ENCODE data around the gene HM13. TPM values are rescaled to one million over a fixed set of nuclear protein-coding genes. Genes with fewer than 3 reads are reported as not detected.

The HM13 gene
- total and polyA plus RNA-seq, 2 of the 13 experiments (the other 11 are each of a cell fraction or from before 2014, with no cell fraction given): 118 to 243 TPM

DNA sequence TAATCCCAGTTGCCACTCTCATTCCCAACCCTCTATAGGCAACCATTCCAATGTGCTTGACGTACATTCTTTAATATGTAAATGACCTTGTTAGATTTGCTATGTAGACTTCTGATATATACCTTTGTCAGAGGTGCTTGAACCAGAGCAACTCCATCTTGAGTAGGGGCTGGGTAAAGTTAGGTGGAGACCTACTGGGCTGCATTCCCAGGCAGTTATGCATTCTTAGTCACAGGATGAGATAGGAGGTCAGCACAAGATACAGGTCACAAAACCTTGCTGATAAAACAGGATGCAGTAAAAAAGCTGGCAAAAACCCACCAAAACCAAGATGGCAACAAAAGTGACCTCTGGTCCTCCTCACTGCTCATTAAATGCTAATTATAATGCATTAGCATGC lies 8.3 kb upstream of the HM13 start (continued):
- TF ChIP-seq, protein P1, sequence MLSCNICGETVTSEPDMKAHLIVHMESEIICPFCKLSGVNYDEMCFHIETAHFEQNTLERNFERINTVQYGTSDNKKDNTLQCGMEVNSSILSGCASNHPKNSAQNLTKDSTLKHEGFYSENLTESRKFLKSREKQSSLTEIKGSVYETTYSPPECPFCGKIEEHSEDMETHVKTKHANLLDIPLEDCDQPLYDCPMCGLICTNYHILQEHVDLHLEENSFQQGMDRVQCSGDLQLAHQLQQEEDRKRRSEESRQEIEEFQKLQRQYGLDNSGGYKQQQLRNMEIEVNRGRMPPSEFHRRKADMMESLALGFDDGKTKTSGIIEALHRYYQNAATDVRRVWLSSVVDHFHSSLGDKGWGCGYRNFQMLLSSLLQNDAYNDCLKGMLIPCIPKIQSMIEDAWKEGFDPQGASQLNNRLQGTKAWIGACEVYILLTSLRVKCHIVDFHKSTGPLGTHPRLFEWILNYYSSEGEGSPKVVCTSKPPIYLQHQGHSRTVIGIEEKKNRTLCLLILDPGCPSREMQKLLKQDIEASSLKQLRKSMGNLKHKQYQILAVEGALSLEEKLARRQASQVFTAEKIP (CRISPR knock-in tag; IDR thresholded peaks at IDR 0.05; ENCODE audit: borderline replicate concordance): no peak
- TF ChIP-seq NFE2L1 (CRISPR knock-in tag; IDR thresholded peaks at IDR 0.05; ENCODE audit: borderline replicate concordance) (no peak), ZNF777 (CRISPR knock-in tag; IDR thresholded peaks at IDR 0.05) (no peak), NFIB (CRISPR knock-in tag; IDR thresholded peaks at IDR 0.05; ENCODE audit: borderline replicate concordance) (no peak)

DNA sequence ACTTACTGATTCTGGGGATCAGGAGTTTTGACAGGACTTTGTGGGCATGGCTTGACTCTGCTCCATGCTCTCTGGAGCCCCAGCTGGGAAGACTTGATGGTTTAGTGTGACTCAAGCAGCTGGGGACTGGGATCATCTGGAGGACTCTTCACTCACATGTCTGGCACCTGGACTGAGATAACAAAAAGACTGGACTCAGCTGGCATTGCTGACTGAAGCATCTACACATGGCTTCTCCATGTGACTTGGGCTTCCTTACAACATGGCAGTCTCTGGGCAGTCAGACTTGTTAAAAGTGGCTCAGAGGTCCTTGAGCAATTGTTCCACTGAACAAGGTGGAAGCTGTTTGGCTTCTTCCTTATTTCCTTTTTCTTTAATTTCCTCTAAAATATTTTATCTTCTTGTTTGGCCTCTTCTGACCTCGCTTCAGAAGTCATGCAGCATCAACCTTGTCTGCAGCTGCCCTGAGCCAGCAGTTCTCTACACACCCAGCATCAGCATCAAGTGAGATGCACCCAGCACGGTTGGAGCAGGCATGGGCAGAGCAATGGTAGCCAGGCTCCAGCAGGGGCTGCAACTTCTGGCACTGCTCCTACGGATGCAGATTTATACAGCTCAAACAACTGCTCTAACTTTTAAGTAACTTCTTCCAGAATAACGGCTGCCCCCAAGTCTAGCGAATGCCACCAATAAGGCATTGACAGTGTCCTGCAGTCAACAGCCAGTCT lies 5.6 kb upstream of the HM13 start:
- ChIA-PET CTCF (ENCODE audit: low intra/inter-chr PET ratio, low total read pairs) (no interaction called here), POLR2A (no interaction called here)
- in situ Hi-C loops (cut with HindIII; ENCODE audit: extremely low pct_ligation_motif_present, low pct_unique_long_range_greater_than_20kb): no loop called here
- H3K4me3 ChIP-seq (replicated peaks in 1 of 3; ENCODE audit: insufficient read depth in 1 of 3, low read depth in 2 of 3, low read length in 3 of 3): no peak overlapping the region
- no peak overlapping the region for H2AFZ ChIP-seq (ENCODE audit: low read length)
- DNase-seq (ENCODE audit: low spot score) (no peak), ATAC-seq (peak; percentile 87), FAIRE-seq (no peak)
- no peak overlapping the region for H3K27ac ChIP-seq (ENCODE audit: extremely low read length, insufficient read depth, low read length)
- BruUV-seq (replicated peaks): no TSS peak
- H3K36me3 ChIP-seq (replicated peaks in 1 of 2; ENCODE audit: control insufficient read depth in 1 of 2, insufficient read depth in 2 of 2, low read length in 2 of 2): no peaks in the 10 kb centered on the region
- peaks cover 2% of the 10 kb centered on the region; the same call in 1 of the 2 replicates for H3K4me1 ChIP-seq (ENCODE audit: insufficient read depth, low read length)
- WGBS (ENCODE audit: low lambda C conversion rate): 28% methylated on average over 5 of the region's 5 CpGs
- H4K20me1 ChIP-seq (ENCODE audit: insufficient read depth, low read length): no peaks in the 10 kb centered on the region
- no peak for TF ChIP-seq JDP2 (CRISPR knock-in tag; IDR thresholded peaks at IDR 0.05; ENCODE audit: borderline replicate concordance)
- TF ChIP-seq PCBP2 (optimal IDR thresholded peaks at IDR 0.05; ENCODE audit: low read depth, low read length, poor library complexity, severe bottlenecking): no peak
- no peak for TF ChIP-seq ZNF274 (CRISPR knock-in tag; IDR thresholded peaks at IDR 0.05)
- TF ChIP-seq ATF1 (CRISPR knock-in tag; IDR thresholded peaks at IDR 0.05): no peak
- no peak for TF ChIP-seq ZNF180 (CRISPR knock-in tag; IDR thresholded peaks at IDR 0.05; ENCODE audit: borderline replicate concordance, low read depth)
- intact Hi-C loops (cut with micrococcal nuclease; ENCODE audit: unreplicated experiment): no loop called here
- H3K27me3 ChIP-seq (ENCODE audit: control insufficient read depth in 1 of 2, insufficient read depth in 2 of 2, low read length in 2 of 2): peaks cover 0 to 3% of the 10 kb centered on the region in 2 experiments; a peak in 1 of 5 replicates
- H3K9ac ChIP-seq (ENCODE audit: insufficient read depth, low read depth, low read length): no peak overlapping the region
- H3K79me2 ChIP-seq (ENCODE audit: insufficient read depth, low read length): no peaks in the 10 kb centered on the region
- H3K9me3 ChIP-seq (ENCODE audit: low read length): no peaks in the 10 kb centered on the region
- H3K4me2 ChIP-seq (ENCODE audit: low read depth, low read length): no peak overlapping the region

Data from HepG2 (cell line).